HG02840 (cell line): ENCODE data around the gene CEP112.

Experiments used
- ATAC-seq: cut with Tn5 transposase; IDR thresholded peaks from one replicate; pipeline ENCODE4 v1.9.1; 2021; ENCODE audit warnings: mild to moderate bottlenecking, moderate library complexity, moderate number of reproducible peaks; ENCODE audit not compliant: unreplicated experiment, low FRiP score

CEP112 gene

DNA sequence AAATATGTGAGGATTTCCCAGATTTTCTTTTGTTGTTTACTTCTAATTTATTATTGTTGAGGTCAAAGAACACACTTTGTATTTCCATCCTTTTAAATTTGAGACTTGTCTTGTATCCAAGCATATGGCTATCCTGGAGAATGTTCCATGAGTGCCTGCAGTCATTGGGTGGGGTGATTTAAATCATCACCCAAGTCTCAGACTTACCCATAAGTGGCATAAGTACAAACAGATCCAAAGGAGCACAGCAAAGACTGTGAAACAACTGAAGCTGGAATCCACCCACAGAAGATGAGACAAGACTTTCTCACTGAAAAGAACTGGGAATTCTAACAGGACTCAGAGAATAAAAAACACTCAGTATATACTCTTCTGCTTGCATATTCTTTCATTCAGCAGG is 239.9 kb downstream of the CEP112 start:
- no peak for ATAC-seq

DNA sequence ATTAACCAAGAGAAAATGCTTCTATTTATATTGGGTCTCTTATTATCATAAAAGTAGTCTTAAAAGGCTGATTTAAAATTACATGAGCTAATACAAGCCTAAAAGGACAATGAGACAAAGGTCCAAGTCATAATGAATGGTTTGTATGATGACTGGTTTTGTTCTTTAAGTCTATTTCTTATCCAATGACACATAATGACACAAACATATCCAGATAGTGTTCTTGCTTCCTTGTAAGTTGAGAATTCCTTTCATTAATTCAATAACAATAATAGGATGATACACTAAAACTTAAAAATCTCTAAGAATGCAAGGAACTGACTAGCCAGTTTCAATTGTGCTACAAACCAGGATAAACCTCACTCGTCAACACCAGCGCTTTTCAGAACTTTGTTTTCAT is 244.1 kb downstream of the CEP112 start:
- no peak for ATAC-seq

DNA sequence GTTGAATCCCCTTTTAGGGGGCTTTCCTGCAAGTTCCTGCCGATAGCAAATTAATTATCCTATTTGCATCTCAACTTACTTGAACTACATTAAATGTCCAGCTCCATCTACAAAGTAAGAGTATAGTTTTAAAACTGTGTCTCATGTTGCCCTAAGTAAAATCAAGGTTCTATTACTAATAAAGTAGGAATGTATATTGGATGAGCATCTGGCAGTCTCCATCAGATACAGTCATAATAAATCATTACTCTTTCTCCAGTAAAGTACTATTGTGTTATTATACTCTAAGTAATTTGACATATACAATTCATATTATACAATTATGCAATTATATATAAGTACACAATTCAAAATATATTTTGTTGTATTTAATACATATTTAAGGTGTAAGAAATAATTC is 249.3 kb downstream of the CEP112 start:
- no peak for ATAC-seq

DNA sequence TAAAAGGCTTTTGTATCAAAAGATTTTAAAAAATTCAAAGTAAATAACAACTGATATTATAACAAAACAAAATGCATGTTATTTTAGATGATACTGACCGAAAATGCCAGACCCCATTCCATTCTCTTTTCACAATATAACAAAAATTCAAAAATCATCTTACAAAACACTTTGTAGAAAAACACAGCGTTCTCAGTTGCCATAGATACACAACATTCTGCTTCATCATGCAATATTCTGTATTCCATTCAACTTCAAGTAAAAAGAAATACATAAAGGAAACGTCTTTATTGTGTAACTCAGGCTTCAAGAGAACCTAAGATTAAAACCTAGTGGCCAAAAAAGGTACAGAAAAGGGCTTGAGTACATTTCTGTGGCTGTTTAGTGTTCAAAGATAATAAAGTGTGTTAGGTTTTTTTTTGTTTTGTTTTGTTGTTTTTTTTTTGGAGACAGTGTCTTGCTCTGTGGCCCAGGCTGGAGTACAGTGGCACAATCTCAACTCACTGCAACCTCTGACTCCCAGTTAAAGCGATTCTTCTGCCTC is 250.5 kb downstream of the CEP112 start:
- no peak for ATAC-seq

DNA sequence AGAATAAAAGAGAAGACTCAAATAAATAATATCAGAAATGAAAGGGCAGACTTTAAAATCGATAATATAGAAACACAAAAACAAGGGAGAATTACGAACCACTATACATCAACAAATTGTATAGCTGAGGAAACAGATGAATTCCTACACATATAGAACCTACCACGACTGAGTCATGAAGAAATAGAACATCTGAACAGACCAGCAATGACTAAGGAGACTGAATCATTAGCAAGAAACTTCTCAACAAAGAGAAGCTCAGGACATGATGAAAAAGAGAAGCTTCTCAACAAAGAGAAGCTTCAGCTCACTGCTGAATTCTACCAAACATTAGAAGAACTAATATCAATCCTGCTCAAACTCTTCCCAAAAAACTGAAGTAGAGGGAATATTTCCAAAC is 255.9 kb downstream of the CEP112 start:
- no peak for ATAC-seq

DNA sequence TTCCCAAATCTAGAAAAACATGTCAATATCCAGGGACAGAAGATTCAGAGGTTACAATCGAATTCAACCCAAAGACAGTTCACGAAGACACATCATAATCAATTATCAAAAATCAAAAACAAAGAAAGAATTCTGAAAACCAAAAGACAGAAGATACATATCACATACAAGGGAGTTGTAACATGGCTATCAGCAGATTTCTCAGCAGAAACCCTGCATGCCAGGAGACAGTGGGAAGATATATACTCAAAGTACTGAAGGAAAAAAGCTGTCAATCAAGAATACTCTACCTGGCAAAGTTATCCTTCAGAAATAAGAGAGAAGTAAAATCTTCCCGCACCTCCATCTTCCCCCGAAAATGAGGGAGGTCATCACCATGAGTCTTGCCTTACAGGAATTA is 258.6 kb downstream of the CEP112 start:
- ATAC-seq: no peak

DNA sequence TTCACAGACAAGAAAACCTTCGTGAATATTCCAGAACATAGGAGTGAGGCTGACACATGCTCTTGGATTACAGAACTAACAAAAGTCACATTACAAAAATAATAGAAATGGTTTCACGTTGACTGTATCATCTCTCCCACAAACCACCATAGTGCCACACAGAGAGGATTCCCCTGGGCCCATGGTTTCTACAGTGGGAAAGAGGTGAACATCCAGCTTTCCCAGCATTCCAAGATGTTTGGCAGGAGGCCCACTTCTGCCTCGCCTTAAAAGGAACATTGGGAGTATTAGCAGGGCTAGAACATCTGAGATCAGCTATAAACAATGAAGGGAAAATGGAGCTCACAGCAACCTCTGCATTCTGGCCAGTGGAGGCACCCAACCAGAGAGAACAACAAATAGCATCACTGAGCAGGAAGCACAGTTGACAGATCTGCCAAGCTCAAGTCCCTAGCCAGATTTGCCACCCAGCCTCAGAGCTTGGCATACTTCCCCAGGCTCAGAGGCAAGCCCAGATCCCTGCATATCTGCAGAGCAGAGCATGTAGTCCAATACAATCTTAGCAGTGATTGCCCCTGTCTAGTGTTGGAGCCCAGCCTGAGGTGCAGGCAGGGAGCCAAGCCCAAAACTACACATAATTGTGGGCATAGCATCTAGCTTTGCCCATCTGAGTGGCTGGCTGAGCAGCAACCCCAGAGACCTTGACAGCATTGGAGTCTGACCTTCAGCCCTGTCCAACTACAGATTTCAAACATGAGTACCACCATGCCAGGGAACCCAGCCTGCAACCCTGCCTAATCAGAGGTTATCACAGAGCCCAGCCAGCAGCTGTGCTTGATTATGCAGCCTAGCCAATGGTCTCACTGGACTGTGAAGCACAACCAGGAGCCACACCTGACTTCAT is 260.4 kb downstream of the CEP112 start:
- ATAC-seq: no peak

DNA sequence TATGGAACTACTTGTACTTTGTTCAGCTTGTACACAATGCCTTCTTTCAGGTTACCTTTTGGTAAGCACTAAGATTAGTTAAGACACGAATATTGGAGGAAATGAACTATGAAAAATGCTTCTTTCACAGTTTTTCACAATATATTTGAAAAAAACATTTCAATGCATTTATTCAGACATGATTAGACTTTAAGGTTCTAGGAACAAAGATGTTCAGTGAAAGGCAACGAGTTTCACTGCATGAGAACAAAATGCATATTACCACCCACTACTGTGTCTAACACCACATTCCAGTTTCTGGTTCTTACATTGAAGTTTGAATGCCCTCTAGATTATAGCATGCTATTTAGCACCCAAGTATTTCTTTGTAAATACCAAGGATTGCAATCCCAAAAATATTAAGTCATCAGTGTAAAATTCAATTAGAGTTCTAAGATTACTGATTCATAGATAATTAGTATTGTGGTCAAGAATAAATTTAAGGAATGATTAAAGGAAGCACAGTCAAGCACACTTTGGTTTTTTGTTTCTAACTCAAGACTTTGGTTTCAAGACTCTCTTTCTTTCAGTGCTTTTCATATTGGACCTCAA is 261.7 kb downstream of the CEP112 start:
- no peak for ATAC-seq

DNA sequence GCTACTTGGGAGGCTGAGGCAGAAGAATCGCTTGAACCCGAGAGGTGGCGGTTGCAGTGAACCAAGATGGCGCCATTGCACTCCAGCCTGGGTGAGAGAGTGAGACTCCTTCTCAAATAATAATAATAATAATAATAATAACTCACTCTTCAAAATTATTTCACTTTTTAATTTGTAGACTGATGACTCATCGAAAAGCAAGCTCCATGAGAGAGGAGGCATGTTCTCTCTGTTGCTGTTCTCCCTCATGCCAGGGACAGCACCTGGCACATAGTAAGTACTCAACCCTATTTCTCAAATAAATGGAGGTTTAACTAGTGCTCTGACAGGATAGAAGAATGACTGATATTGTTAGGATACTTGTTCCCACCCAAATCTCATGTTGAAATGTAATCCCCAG is 265.3 kb downstream of the CEP112 start:
- no peak for ATAC-seq

DNA sequence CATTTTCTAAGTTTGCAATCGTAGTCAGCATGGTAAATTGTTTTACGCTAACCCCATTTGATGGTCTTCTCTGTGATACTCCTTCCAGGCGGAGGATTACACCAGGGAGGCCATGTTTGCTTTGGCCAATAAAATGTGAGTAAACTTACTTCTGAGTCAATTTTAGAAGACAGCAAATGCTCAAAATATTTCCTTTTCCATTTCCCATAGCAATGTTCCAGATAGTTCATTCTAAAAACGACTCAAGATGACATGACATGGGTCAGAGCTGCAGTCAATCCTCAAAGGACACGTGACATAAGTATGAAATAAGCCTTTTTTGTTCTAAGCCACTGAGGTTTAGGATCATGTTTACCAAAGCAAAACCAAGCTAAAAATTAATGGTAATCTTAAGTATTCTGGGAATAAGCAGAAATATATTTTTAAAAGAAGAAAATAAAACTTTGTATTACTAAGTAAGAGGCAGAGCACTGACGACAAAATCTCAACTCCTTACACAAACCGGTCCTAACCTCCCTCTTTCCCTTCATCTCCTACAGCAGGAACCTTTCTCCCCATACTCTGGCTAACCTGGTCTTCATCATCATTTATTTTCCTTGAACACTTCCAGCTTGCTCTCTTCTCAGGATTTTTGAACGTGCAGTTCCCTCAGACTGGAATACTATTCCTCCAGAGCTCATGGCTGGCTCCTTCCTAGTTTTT is 266.2 kb downstream of the CEP112 start:
- ATAC-seq: no peak

DNA sequence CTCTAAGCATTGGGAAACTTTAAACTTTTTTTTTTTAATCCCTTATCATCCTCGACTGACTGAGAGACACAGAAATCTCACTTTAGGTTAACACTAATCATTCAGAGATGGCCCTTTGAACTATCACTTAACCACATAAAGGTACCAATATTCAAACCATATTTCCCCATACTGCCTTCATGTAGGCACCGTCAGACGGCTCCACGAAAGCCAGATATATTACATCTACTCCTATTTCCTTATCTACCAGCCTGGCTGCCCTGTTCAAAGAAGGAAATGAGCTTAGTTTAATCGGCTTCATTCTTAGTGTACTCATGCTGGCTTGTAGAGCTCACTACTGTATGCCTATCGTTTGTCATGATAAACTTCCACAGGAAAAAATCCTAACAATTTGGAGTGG is 270.9 kb downstream of the CEP112 start:
- no peak for ATAC-seq

DNA sequence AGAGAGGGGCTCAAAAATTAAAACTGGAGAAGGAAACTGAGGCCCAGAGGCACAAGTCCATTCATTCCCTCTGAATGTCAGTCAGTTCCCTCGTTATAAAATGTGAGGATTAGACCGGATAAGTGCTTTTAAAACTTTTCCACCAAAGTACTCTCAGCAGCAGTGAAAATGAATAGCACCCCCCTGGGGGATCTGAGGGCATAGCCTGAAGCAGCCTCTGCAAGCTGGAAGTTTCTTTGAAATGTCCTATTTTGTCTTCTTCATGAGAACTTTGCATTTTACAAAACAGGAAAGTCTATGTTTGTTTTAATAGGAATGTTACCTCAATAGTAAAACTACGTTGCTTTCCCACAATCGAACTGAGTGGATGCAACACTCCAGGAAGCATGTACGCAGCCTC is 273.0 kb downstream of the CEP112 start:
- ATAC-seq: no peak

DNA sequence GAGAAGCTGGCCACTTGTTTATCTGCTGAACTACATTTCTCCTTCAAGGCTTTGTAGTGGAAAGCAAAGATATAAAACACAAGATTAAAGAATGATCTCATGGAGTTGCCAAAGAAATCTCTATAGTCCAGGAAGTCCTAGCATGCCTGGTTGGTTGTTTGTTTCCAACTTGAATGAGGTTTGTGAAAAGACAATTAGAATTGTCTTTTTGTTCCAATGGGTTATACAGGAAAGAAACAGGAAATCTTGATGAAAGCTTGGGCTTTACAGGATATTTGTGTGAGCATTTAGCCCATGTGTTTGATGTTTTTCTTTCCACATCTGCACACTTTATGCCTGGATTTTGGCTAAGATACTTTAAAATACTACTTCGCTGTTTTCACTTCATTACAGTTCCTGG is 273.4 kb downstream of the CEP112 start:
- ATAC-seq: no peak

DNA sequence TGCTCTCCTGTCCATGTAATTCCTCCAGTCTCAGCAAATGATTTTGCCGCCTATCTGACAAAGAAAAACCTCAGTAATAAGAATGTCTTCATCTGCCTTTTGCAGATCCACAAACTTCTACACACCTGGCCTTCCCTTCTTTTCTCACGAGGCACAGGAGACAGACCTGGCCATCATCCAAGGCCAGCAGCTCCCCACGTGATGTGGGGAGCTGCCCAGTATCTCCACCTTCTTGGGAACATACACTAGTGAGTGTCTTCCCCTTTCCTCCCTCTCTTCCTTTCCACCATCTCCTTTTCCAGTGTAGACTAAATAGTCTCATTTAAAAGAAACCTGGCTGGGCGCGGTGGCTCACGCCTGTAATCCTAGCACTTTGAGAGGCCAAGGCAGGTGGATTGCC is 274.4 kb downstream of the CEP112 start:
- ATAC-seq: no peak

DNA sequence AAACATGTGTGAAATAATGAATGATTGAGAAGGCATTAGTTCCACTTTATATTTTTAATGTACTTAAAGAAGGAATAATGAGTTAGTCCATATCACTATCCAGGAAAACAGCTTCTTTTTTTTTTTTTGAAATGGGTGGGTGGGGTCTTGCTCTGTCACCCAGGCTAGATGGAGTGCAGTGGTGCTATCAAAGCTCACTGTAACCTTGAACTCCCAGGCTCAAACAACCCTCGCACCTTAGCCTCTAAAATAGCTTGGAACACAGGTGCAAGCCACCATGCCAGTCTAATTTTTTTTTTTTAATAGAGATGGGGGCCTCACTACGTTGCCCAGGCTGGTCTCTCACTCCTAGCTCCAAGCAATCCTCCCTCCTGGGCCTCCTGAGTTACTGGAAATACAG is 275.5 kb downstream of the CEP112 start:
- ATAC-seq: no peak

DNA sequence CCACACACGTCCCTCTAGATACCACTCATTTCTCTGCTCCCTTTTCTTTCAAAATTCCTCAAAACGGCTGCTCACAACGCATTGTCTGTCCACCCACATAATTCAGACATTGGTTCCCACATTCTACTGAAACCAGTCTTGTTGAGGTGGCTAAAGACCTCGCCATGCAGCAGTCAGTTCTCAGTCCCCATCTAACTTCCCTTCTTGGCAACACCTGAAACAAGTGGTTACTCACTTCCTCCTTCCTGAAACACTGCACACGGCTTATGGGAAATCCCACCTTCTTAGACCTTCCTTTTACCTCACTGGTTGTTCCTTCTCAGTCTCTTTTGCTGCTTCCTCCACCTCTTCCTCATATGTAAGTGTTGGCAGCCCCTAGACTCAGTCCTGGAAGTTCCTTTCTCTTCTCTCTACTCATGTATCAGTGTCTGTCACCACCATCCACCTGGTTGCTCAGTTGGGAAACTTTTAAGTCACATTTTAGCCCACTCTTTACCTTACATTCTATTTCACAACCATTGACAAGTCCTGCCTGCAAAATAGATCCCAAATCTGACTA is 277.1 kb downstream of the CEP112 start:
- ATAC-seq: peak; percentile 96

DNA sequence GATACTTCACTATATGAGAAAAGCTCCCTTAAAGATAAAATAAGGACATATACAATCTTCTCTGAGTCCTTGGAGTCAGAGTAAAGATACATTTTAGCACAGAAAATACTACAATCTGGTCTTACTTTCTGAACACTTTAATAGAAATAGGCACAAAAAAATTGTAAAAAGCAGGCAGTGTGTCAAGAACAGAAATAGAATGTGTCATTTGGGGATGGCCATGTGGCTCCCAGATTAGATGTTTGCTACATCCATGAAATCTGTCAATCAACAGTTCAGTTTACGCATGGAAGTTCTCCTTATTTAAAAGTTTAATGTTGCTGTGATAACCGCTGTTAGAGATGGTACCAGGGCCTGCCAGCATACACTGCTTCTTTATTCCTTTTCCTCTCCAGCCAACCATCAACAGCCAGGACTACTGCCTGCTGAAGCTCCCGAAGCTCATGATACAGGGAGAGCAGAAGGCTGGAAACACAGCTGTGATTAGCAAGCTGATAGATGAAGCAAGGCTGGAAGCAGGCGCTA is 278.5 kb downstream of the CEP112 start:
- no peak for ATAC-seq

DNA sequence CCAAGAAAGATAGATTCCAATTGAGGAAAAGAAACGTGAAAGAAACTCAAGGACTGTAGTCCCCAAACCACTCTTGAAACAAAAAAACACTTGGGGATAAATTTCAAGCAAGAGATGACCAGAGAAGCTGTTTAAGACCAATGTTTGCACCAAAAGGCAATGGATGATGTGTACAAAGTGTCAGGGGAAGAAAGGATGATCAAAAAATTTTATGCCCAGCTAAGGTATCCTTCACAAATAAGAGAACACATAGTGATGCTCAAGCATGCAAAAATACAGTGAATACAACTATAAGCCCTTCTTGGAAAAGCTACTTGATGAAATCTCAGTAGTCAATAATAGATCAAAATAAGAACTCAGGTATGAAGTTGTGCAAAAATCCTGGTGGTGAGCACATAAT is 281.1 kb downstream of the CEP112 start:
- no peak for ATAC-seq

DNA sequence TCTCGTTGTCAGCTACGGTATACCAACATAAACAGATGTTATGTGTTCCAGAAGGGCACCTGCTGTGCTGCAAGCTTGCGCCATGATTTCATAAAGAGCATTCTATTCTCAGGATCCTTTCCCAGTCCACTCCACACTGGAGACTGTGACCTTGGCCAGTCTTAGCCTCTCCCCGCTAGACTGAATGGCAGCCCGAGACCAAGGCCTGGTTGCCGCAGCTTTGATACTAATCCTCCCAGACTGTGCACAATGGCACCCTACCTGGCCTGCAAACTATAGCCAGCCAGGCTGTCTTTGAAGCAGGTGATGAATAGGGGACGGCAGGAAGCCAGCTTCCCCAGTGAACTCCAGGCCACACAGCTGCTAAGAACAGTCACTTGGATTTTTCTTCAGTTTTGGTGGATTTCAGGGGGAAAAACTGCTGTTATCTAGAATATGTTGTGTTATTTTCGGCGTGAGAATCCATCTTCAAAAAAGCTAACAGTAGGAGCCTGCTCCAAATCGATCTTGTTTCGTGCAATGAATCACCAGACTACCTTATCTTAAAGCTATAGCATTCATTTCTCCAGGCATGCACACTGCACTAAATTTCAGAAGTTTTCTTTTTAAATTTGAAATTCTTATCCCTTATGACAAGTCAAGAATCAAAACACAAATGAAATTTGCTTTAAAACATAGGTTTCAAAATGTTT is 289.0 kb downstream of the CEP112 start:
- ATAC-seq: no peak

DNA sequence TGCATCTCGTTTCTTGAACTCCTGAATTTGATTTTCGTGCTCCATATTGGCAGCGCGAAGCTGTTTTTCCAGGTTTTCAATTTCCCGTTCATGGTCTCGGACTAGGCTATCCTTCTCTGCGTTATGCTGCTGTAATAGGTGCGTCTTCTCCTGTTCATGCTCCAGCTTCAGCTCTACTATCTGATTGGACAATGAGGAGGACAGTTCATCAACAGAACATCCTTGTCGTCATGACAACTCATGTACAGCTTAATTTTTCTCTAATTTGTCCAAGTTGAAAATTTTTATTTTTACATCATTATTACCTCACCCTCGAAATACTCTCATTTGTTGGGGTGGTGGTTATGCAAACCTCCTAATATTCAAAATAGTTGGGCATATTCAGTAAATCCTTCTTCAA is 289.8 kb downstream of the CEP112 start:
- ATAC-seq: no peak
